Stimulated activated CD8-positive, alpha-beta memory T cell treated with anti-CD3 and anti-CD28 coated beads, Interleukin-15, amount 100 ng/mL, for 24 hours (primary cell): ENCODE measurements around the gene PPP2R2C.

Source experiments
- DNase-seq: peaks from one replicate; pipeline ENCODE4 v3.0.0-alpha.2; 2020; ENCODE audit warnings: low read depth

Gene PPP2R2C

GRCh38 chr4:6342530-6343293 is 129.7 kb downstream of the PPP2R2C start:
- no peak for DNase-seq

GRCh38 chr4:6341696-6342095 is 130.7 kb downstream of the PPP2R2C start:
- DNase-seq: no peak

- DNase-seq: no peak
Observed at GRCh38 chr4:6340446-6341015, 131.9 kb downstream of the PPP2R2C start.

- no peak for DNase-seq
Observed at GRCh38 chr4:6339818-6340445, 132.5 kb downstream of the PPP2R2C start.

- DNase-seq: no peak
Observed at GRCh38 chr4:6338951-6339817, 133.2 kb downstream of the PPP2R2C start.

DNA sequence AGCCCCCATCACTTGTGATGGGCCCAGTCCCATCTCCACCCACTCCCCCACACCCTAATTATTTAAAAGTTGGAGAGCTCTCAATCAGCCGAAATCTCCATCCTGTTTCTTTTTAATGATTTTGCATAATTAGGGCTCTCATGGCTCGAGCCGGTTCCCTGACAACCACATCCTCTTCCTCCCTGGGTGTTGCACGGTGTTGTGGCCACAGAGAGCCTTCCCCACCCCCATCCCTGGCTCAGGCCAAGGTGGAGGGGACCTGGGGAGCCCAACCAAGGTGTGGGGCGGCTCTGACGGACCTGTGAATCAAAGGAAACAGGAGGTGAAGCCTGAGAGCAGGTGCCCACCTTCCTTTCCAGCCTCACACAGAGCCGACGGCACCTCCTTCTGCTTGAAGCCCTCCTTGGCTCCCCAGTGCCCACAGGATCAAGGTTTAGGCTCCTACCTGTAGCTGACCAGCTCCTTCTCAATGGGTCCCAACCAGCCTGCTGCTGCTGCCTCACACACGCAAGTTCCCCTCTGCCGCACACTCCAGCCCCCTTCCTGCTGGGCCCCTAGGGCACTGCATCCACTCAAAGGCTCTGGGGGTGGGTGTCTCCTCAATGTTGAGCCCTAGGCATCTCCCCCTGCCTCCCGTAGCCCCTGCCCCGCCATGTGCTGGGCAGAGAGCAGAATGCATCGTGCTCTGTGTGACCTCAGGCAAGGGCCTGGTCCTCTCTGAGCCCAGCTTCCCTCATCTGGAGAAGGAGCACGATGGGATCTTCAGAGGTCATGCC is 134.1 kb downstream of the PPP2R2C start:
- no peak for DNase-seq

DNA sequence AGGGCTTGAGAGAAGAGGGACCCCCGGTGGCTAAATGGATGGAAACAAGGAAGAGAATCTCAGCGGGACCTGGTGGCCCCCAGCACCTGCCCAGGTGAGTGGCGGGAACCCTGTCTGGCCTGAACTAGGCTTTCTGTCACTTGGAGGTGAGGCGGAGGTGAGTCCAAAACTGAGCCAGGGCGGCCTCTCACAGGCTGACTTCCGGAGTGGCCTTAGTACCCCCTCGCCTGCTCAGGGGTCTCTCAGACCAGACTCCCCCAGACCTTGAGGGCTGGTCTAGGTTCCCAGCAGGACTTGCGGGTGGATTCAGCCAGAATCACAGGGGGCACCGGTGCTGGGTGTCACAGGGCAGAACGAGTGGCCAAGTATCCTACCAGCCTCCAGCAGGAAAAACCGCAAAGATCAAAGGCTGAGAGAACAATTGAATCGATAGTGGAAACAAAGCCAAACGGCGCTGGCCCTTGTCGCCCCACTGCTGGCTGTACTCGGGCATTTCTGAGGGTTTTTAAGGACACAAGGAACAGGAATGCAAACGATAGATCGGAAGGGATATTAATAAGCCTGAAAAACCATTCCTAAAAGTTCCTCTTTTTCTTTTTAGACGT is 135.0 kb downstream of the PPP2R2C start:
- DNase-seq: no peak

- no peak for DNase-seq
Observed at GRCh38 chr4:6336166-6336565, 136.2 kb downstream of the PPP2R2C start.

DNA sequence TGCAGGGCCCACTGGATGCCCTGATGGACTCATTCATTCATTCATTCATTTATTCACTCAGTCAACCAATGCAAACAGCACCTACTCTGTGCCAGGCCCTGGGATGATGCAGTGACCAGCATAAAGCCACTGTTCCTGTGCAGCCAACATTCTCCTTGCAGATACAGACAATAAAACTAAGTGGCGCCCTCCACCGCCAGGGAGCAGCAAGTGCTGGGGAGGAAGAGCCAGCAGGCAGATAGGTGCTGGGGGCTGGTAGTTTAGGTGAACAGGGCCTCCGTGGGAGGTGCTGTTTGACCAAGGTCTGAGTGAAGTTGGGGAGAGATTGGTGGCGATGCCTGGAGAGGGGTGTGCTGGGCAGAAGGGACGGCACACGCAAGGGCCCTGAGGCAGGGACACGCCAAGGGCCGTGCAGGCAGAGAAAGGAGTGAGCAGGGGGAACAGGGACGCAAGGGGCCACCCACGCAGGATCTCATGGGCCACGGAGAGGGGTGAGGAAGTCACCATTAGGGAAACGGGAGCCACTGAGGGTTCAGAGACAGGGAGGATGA is 137.3 kb downstream of the PPP2R2C start:
- no peak for DNase-seq

DNA sequence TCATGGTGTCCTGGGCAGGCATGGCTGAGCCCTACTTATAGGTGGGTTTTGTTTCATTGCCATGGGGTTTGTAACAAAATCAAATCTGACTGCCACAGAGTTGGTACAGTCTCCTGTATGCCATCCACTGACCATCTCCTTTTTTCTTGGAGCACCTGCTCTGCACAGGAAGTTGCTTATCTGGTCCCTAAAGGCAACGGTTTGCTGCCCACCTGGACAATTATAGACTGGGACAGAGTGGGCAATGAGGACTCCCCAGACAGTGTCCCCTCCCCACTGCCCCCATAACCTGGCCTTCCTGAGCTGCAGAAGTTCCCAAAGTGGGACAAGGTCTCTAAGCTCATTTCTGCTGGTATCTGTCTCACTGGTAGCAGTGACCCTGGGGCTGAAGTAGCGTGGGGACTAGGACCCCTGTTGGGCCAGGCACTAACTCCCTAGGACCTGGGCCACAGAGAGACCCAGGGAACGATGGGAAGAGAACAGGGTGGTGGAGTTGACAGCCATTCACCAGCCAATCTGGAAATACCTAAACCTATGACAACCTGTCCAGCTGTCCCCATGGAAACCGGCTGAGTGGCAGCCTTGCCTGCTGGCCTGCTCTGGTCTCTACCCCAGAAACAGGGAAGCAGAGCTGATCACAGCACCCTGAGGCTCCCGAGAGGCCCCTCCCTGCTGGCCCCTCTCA is 138.1 kb downstream of the PPP2R2C start:
- DNase-seq: no peak

- no peak for DNase-seq
Observed at GRCh38 chr4:6333301-6334202, 138.9 kb downstream of the PPP2R2C start.

- no peak for DNase-seq
Observed at GRCh38 chr4:6332669-6333050, 139.8 kb downstream of the PPP2R2C start.

DNA sequence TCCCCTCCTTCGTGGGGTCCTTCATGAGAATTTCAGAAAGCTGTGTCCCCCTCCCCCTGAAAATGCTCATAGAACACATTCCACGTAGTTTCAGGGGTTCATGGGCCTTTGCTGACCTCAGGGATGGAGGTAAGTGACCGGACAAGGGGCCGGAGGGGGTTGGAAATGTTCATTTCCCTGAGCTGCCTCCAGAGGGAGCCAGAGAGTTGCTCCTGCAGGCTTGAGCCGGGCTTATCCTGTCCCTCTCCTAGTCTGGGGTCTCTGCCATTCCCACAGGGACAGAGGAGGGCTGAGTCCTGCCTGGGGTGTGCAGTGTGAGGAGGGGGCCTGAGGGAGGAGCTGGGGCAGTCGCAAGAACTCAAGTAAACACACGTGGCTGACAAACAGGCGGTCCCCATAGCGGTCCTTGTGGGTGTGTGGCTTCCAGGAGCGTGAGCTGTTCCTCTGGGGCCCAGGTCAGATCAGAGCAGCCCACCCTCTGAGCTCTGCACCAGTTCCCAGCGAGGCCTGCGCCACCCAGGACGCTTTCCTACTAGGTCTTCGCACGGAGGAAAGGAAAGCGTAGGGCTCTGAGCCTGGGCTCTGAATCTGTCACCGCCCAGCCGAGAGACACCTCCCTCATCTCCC is 140.3 kb downstream of the PPP2R2C start:
- no peak for DNase-seq

- no peak for DNase-seq
Observed at GRCh38 chr4:6331468-6331867, 140.9 kb downstream of the PPP2R2C start.

GRCh38 chr4:6331018-6331417 is 141.4 kb downstream of the PPP2R2C start:
- no peak for DNase-seq

- DNase-seq: no peak
Observed at GRCh38 chr4:6330384-6330767, 142.0 kb downstream of the PPP2R2C start.

- no peak for DNase-seq
Observed at GRCh38 chr4:6329478-6330383, 142.7 kb downstream of the PPP2R2C start.

- no peak for DNase-seq
Observed at GRCh38 chr4:6328526-6328925, 143.9 kb downstream of the PPP2R2C start.
